GM10847 (cell line): ENCODE results near the gene MINDY4.

Experiments
- POLR2A ChIP-seq: IDR thresholded peaks from 2 replicates; pipeline ENCODE4 v1.6.1; 2011; ENCODE audit not compliant: insufficient read length; ENCODE audit errors: extremely low read depth

Gene MINDY4

DNA sequence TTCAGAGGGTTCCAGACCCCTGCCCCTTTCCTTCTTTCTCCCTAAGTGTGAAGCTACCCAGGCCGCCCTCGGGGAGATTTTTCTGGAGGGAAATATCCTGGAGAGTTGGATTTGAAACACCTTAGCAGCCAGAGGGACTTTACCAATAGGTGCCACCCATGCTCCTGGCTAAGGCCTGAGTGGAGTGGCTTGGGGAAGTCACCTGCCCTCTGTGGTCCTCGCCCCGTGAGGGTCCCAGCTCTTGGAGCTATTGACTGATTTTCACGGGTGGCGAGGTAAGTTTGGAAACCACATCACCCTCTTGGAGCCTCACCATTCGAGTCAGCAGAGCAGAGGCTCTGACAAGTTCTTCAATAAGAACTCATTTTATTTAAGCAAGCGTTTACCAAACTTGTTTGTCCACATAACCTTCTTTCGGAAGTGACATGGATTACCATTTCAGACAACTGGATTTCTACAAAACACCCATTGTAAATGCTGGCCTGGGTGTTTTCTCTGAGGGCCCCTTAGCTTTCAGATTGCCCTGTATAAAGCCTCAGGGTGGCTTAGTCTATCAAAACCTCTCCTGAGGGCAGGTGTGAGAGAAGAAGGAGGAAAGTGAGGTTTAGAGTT lies 160.8 kb downstream of the MINDY4 start:
- TF ChIP-seq POLR2A: no peak

DNA sequence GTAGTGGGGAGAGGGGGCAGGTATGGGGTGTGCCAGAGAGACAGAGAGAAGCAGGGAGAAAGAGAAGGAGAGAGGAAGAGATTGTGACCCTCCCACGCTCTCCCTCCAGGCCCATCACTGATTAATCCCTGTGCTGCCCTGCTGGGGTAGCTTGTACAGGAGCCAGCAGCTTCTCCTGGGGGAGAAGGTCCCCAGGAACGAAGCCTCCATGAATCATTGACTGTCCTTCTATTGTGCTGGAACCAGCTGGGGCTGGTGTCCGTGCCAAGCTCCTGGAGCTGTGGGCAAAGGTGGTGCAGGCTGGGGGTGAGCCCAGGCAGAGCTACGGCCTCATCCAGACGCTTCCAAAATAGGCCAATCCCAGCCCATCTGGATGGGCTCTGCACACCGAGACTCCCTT lies 161.3 kb downstream of the MINDY4 start:
- TF ChIP-seq POLR2A: no peak

GRCh38 chr7:30933124-30933974 lies 162.1 kb downstream of the MINDY4 start:
- no peak for TF ChIP-seq POLR2A

DNA sequence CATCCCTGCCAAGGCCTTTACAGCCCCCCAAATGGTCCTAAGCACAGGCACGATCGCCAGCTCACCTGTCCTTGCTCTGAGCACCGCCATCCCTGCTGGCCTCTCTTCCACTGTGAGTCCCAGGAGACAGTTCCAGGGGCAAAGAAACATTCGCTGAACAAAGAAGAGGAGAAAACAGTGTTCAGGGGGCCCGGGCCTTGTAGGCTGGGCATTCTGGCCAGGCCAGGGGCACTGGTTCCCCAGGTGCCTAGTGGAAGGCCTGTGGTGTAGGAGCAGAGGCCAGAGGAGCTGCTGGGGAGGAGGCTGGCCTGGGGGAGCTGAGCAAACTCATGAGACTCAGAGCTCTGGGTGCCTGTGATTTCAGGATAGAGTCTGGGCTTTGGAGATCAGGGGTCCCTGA lies 163.0 kb downstream of the MINDY4 start:
- no peak for TF ChIP-seq POLR2A

- TF ChIP-seq POLR2A: no peak
Measured at GRCh38 chr7:30934732-30935568, 163.7 kb downstream of the MINDY4 start.

DNA sequence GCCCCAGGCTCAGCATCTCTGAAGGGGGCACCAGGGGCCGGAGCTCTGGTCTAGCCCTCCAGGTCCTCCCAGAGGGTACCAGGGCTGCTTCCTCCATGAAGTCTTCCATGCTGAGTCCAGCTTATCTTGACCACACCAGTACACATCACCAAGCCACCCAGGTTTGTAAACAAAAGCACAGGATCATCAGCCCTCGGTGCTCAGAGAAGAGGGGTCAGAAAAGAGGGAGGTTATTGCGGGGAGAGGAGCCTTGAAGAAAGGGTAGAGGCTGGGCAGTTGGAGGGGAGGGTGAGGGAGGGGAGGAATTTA lies 164.3 kb downstream of the MINDY4 start:
- TF ChIP-seq POLR2A: no peak

GRCh38 chr7:30936650-30937245 lies 165.5 kb downstream of the MINDY4 start:
- TF ChIP-seq POLR2A: no peak

DNA sequence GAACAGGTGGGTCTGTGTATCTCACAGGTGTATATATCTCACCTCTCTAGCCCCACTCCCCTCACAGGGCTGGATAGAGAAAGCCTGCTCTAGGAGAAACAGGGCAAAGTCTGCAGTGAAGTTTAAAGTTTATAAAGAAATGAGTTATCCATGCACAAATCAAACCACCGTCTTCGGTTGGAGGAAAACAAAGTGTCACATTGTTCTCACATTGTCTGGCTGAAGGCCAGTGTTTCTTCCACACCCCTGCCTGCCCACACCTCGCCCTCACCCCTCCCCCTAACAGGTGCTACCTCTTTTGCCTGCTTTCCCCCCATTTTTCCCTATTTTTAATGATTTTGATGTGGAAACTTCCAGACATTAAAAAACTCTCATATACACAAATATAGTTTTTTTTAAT lies 166.2 kb downstream of the MINDY4 start:
- no peak for TF ChIP-seq POLR2A

DNA sequence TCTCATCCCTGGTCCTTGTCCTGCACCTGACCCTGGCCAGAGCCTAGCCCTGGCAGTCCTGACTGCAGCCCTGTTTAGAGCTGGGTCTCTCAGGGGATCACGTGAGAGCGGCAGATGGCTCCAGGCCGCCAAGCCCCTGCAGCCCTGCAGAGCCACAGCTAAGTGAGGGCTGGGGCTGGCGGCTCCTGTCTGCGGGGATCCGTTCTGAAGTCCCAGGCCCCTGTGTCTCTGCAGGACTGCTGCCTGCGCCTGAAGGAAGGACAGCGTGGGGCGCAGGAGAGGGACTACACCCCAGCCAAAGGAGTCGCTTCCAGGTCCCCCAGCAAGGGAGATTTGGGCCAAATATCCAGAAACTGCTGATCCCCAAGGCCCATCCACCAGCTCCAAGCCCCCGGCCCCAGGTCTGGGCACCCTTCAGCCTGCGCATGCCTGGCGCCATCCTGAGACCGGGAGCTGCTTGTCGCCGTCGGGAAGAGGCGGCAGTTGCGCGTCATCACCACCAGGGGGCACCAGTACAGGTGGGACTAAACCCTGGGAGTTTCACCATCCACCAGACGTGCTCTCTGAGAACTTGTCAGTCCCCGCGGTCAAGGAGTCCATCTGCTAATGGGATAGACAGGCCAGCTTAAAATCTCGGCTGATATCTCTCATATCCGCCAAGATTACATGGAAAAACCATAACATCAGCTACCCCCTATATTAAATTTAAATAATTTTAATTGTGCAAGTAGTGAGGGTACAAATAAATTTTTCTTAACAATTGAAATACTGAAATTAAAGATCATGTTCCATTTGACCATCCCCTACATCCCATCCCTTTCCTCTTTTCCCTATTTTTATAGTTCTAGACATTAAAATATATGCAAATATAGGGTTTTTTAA lies 167.5 kb downstream of the MINDY4 start:
- no peak for TF ChIP-seq POLR2A

DNA sequence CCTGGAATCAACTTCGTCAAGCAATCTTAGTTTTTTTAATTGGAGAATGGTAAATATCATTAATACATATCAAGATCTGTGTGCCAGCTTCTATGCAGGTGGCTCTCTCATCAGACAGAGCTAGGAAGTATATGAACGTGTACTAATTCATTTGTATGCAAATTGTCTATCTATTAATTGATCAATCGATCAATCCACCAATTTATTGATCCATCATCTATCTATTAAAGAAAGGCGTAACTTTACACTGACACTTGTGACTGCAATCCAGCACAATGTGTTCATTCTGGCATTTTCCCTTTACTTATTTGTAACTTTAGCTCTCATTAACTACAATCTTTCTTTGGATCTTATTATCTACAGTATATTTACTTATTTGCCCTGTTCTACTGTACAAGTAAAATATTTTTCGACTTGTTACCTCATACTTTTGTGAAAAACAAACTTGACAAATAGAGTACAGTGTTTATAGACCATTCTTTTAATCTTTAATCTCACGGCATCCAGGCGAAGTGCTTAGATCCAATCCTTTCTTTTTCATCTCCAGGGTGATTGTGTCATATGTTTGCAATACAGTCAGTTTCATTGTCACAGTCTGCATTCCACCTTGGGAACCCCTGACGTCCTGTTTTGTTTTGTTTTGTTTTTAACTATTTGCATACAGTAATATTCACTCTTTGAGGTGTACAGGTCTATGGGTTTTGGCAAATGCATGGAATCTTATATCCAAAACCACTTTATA lies 170.5 kb downstream of the MINDY4 start:
- TF ChIP-seq POLR2A: no peak
